Activated T-helper 1 cell treated with anti-CD3 and anti-CD28 coated beads, Interleukin-2, amount 50 U/mL, for 16 hours (primary cell): Measurements from ENCODE around the gene CCDC87.
"Not testable (repeated sequence)": the region's sequence is repeated elsewhere in the genome, so short reads cannot be mapped to it uniquely, and the experiment has no call there.

Experiments used
- DNase-seq, 2 donors: peaks; one replicate each; pipeline ENCODE4 v3.0.0-alpha.2; 2020; ENCODE audit warnings: low read depth in 1 of 2, low spot score in 1 of 2

CCDC87 gene

GRCh38 chr11:66592457-66593302 is at the start of gene CCDC87, which contains the start of gene CCS:
Gene CCDC87, minus strand, starts transcription at chr11:66593063. Its CDS starts 48 bp downstream, at chr11:66593015.
Gene CCS, plus strand, starts transcription at chr11:66593185. Its CDS starts 77 bp downstream, at chr11:66593262.
- peak; percentile 98 for DNase-seq

GRCh38 chr11:66641834-66642233 is 49.0 kb upstream of the CCDC87 start:
- DNase-seq, result no peak

GRCh38 chr11:66639814-66640340 is 47.0 kb upstream of the CCDC87 start:
- DNase-seq, result not testable (repeated sequence)

GRCh38 chr11:66639066-66639813 is 46.4 kb upstream of the CCDC87 start:
- DNase-seq, result no peak

- peak; percentile 87 to 92 for DNase-seq
Observed at GRCh38 chr11:66638177-66639065, 45.6 kb upstream of the CCDC87 start, which contains the start of gene RBM4. Gene RBM4, plus strand, starts transcription at chr11:66638703. Its CDS starts 1,009 bp downstream, at chr11:66639712.

GRCh38 chr11:66637557-66638176 is 44.8 kb upstream of the CCDC87 start:
- no peak for DNase-seq

GRCh38 chr11:66636411-66636810 is 43.5 kb upstream of the CCDC87 start:
- DNase-seq, result no peak

GRCh38 chr11:66632952-66633351 is 40.1 kb upstream of the CCDC87 start:
- DNase-seq, result no peak

- DNase-seq, result no peak
Observed at GRCh38 chr11:66631883-66632282, 39.0 kb upstream of the CCDC87 start.

- no peak for DNase-seq
Observed at GRCh38 chr11:66629356-66629755, 36.5 kb upstream of the CCDC87 start.

- no peak for DNase-seq
Observed at GRCh38 chr11:66628061-66628603, 35.3 kb upstream of the CCDC87 start.

- DNase-seq, result no peak
Observed at GRCh38 chr11:66626926-66627325, 34.1 kb upstream of the CCDC87 start.

GRCh38 chr11:66626382-66626781 is 33.5 kb upstream of the CCDC87 start:
- DNase-seq, result no peak

- no peak for DNase-seq
Observed at GRCh38 chr11:66625752-66626149, 32.9 kb upstream of the CCDC87 start.

- no peak for DNase-seq
Observed at GRCh38 chr11:66625041-66625751, 32.3 kb upstream of the CCDC87 start.

- no peak for DNase-seq
Observed at GRCh38 chr11:66624450-66624849, 31.6 kb upstream of the CCDC87 start.

- no peak for DNase-seq
Observed at GRCh38 chr11:66619080-66619554, 26.3 kb upstream of the CCDC87 start.

- no peak for DNase-seq
Observed at GRCh38 chr11:66617155-66617834, 24.4 kb upstream of the CCDC87 start.
